Superior temporal gyrus (tissue), 1 donor: ENCODE measurements around the gene MFSD1.

Source experiments
- DNase-seq: peaks from one replicate; pipeline ENCODE4 v3.0.0-alpha.2; 2016; ENCODE audit errors: extremely low spot score

Gene MFSD1, protein sequence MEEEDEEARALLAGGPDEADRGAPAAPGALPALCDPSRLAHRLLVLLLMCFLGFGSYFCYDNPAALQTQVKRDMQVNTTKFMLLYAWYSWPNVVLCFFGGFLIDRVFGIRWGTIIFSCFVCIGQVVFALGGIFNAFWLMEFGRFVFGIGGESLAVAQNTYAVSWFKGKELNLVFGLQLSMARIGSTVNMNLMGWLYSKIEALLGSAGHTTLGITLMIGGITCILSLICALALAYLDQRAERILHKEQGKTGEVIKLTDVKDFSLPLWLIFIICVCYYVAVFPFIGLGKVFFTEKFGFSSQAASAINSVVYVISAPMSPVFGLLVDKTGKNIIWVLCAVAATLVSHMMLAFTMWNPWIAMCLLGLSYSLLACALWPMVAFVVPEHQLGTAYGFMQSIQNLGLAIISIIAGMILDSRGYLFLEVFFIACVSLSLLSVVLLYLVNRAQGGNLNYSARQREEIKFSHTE

DNA sequence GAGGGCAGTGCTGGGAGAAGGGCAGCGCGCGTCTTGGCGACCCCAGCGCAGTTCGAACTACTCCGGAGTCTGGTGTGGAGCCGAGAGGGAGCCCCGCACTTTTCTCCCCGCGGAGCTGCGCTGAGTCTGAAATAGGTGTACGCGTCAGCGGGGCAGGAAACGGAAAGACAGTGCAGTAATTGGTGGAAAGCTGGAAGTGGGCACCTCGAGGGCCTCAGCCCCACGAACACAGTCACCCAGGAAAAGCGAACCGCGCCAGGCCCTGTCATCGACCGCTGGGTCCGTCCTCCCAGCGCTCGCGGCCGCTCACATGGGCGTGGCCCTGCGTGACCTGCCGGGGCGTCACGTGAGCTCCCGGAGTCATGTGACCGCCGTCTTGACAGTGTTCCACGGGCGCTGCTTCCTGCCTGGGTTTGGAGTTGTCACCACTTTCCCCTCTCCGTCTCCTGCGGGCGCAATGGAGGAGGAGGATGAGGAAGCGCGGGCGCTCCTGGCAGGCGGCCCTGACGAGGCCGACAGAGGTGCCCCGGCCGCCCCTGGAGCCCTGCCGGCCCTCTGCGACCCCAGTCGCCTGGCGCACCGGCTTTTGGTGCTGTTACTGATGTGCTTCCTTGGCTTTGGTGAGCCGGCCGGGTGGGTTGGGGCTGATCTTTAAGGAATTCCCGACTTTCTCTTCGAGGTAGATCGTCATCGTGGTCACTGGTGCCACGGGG is at the start of gene MFSD1:
TSS of gene MFSD1 (plus strand) at position 359 of the 713 bp plus-strand sequence. CDS start at position 458, 99 bp downstream.
- DNase-seq = peak; percentile 94

- DNase-seq = no peak
Measured at GRCh38 chr3:158753854-158754253, 48.0 kb upstream of the MFSD1 start.

GRCh38 chr3:158755421-158755820 is 46.4 kb upstream of the MFSD1 start:
- DNase-seq = peak; percentile 12

GRCh38 chr3:158761350-158761749 is 40.5 kb upstream of the MFSD1 start:
- DNase-seq = no peak

DNA sequence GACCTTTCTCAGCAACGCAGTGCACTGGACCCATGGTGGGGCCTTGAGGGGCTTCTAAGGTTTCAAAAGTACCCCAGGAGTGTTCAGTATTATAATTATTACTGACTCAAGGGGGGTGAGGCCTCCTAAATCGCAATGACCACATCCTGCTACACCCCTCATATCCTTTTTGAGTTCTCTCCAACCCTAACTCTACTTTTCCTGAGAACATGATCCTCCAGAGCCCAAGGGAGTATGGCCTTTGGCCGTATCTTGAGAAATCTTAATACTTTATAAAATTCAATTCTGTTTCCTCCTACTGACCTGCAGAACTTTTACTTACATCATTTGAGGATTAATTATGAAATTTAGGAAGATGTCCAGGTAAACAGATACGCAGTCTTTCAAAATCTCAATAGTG is 39.2 kb upstream of the MFSD1 start:
- no peak for DNase-seq

GRCh38 chr3:158763421-158763820 is 38.4 kb upstream of the MFSD1 start:
- DNase-seq = no peak

DNA sequence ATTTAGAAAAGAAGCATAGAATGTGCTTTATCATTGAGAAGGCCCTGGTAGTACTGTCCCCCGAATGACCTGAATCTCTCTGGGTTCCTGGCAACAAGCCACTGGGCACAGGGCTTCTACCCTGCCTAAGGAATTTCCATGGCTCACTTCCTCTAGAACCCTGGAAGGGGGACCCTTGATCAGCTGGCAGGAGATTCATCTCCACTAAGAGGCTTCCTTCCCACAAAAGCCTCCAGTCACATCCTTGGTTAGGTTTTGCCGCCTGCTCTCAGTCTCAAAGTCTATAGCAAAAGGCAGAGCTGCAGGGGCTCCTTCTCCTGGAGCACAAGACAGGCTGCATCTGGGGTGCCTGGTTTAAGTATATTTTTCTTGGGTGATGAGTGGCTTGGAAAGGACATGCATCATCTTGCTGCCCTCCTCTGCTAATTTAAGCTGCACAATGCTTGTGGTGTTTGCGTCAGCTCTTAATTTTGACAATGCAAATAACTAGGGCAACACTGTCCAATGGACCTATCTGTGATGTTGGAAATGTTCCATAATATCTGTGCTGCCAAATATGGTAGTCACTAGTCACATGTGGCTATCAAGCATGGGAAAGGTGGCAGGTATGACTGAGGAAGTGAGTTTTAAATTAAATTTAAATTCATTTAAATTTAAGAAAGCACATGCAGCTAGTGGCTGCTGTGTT is 36.2 kb upstream of the MFSD1 start:
- DNase-seq = no peak

GRCh38 chr3:158766364-158766763 is 35.5 kb upstream of the MFSD1 start:
- no peak for DNase-seq

- no peak for DNase-seq
Measured at GRCh38 chr3:158768361-158768787, 33.5 kb upstream of the MFSD1 start.

DNA sequence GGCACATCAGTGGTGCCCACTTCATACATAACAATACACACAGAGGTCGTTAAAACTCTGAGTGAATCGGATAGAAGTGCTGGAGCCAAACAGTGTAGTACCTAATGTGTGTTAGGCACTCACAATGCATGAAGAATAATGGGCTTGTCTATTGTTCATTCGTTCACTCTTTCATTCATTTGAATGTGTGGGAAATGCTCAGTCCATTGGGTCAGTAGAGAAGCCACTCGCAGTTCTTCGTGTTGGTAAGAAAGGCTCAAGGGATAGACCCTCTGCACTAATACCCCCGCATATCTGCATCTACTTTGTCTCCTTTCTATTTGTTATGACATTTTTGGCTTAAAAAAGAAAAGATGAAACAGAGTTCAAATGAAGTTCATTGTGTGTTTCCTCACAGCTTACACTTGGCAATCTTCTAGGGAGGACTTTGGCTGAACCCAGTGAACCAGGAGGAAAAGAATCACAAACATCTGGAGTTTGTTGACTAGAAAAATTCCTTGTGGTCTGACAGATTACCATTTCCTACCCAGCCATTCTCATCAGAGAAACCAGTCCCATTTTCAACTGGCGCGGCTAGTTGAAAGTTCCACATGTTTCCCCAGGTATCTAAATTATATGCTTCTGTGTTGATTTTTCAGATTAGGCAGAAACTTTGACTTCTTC is 32.8 kb upstream of the MFSD1 start:
- DNase-seq = no peak

- DNase-seq = no peak
Measured at GRCh38 chr3:158769549-158769948, 32.3 kb upstream of the MFSD1 start.

GRCh38 chr3:158769952-158770740 is 31.7 kb upstream of the MFSD1 start:
- no peak for DNase-seq

DNA sequence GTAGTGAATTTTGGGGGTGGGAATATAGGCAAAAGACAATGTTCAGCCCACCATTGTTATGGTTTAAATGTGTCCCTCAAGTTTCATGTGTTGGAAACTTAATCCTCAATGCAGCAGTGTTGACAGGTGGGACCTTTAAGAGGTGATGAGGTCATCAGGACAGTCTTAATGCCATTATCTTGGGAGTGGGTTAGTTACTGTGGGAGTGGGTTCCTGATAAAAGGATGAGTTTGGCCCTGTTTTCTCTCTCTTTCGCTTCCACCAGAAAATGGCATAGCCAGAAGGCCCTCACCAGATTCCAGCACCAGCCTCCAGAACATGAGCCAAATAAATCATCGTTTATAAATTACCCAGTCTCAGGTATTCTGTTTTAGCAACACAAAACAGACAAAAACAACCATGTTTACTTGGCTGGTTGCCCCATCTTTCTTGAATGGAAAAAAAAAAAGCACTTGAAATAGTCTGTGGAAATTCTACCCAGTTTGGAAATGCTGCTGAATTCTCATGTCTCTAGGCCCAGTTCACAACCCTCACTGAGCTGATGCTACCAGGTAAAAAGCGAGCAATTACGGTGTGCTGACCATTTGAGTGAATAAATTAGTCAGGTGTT is 31.0 kb upstream of the MFSD1 start:
- DNase-seq = no peak

- DNase-seq = no peak
Measured at GRCh38 chr3:158771577-158771976, 30.3 kb upstream of the MFSD1 start.

DNA sequence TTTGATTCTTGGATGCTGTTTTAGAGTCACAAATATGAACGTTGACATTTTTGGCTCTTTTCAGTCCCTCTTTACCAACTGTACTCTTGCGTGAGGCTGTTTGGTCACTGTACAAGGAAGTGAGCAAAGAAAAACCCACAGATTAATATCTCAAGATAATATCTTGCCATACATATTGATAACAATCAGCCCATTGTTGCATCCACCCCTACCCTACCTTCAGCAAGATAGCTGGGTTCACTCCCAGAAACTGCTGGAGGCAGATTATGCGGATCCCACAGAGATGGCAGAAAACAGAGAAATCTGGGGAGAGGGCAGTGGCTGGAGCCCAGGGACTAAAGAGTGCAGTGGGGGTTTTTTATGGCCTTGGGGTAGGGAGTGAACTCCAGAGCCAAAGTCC is 29.9 kb upstream of the MFSD1 start:
- no peak for DNase-seq

DNA sequence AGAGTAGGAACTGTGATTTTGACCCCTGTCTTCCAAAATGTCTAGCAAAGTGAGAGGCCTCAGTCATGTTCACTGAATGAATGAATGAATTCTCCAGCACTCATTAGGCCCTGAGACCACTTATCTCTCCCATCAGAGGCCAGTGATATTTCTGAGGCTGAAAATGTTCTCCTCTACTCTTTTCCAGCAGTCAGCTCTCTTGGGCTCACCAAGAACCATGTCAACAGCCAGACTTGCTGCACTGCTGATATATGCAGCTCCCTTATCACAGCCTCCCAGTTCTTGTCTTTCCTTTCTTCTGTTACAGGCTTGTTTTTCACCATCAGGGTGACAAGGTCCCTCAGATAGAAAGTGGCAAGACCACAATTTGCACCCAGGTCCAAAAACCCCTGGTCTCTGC is 28.7 kb upstream of the MFSD1 start:
- no peak for DNase-seq

DNA sequence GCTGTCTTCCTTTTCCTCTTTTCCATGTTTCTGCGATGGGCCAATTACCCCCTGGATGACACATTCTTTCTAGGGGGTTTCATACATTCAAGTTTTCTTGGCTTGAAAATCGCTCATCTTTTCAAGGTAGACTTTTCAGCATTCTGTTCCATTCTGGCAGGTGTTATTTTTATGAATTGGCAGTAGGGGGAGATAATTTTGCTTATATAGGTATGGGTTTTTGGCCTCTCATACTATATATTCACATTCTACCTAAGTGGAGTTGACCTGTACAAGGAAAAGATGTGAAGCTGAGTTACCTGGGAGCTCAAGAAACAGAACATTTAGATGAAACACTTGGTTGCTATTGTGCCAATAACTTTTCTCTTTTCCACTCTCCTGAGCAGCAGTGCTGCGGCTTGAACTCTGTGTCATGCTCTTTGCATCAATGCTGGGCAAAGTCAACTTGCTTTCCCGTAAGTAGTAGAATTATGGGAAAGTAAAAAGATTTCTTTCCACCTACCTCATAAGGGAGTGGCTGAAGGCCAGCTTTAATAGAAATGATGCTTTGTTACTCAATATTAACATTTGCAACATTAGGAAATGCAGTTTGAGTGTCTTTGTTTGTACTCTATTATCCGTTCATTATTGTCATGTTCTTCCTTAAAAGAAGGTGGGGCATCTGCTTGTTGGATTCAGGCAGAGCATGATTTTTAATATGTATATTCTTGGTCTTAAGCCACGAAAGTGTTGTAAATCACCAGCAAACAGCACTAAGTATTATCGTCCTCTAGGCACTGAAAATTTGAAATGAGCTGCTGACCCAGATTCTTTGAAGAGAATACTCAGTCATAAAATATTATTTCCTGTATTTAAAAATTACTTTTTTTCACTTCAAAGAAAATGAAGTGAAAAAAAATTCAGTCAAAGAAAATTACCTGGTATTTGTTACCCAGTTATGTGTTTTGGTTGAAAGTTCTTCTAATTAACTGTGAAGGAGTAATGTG is 27.7 kb upstream of the MFSD1 start:
- no peak for DNase-seq

DNA sequence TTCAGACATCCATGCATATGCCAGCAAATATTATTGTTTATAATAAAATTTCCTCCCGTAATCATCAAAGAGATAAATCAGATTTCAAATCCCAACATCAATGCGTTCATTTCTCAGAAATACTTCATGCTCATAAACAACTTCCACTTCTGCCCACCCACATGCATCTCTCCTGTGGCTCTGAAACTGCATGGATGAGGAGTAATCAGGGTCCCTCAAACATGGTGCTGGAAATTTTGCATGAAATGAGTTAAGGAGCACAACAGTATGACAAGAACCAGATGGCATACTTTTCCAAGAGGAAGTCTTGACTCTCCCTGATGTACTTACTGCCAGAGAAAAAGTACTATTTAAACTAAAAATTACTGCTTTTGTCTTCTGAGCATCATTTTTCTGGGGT is 26.9 kb upstream of the MFSD1 start:
- no peak for DNase-seq
